Uterus (tissue), 4 donors: ENCODE results near the gene RAC3. TPM values are rescaled to one million over a fixed set of nuclear protein-coding genes. Genes with fewer than 3 reads are reported as not detected.
A peak's percentile ranks its signal among the peaks of the same experiment; 100 is the strongest.
"Not testable (repeated sequence)": the region's sequence is repeated elsewhere in the genome, so short reads cannot be mapped to it uniquely, and the experiment has no call there.

ENCODE experiments used
- DNase-seq, 2 donors: peaks; one replicate each; pipeline ENCODE4 v3.0.0-alpha.2; 2019 to 2020
- H3K27ac ChIP-seq, 2 donors: fragments of 200-600 bp; sonication (generic); 1 replicate in 1 of 2; 2 replicates in 1 of 2; pipeline ENCODE4 v1.5.1; 2016 to 2018
- H3K27me3 ChIP-seq, 2 donors: fragments of 200-600 bp; sonication (generic); one replicate each; pipeline ENCODE4 v1.5.1; 2018 to 2019; ENCODE audit warnings: control low read depth in 1 of 2
- H3K36me3 ChIP-seq, 2 donors: fragments of 200-600 bp; sonication (generic); one replicate each; pipeline ENCODE4 v1.5.1; 2019; ENCODE audit warnings: control low read depth in 1 of 2
- H3K4me1 ChIP-seq, 2 donors: fragments of 200-600 bp; sonication (generic); one replicate each; pipeline ENCODE4 v1.5.1; 2018 to 2019; ENCODE audit warnings: control low read depth in 1 of 2
- H3K4me3 ChIP-seq, 2 donors: fragments of 200-600 bp; sonication (generic); 1 replicate in 1 of 2; 2 replicates in 1 of 2; pipeline ENCODE4 v1.5.1; 2018 to 2019; ENCODE audit warnings: mild to moderate bottlenecking in 1 of 2
- H3K9me3 ChIP-seq, 2 donors: fragments of 200-600 bp; sonication (generic); one replicate each; pipeline ENCODE4 v1.5.1; 2019; ENCODE audit warnings: control low read depth in 1 of 2
- POLR2A ChIP-seq, 2 donors: fragments of 450-650 bp; IDR thresholded peaks; one replicate each; pipeline ENCODE4 v1.6.1; 2016; ENCODE audit warnings: antibody characterized with exemption in 2 of 2, mild to moderate bottlenecking in 1 of 2, moderate library complexity in 1 of 2
- intact Hi-C: fragments of 100-400 bp; cut with DNase I; formaldehyde crosslinking; loops from one replicate; pipeline ENCODE4 v1.15.1; 2023; ENCODE audit warnings: low total_unique reads
- total RNA-seq, 4 donors: library from RNA; depleted of rRNA in 3 of 4; stranded (reverse); fragments of >200 nt in 3 of 4; gene quantifications; one replicate each; pipeline versions ENCODE4 v1.1.0 to v1.2.4, GENCODE V29; 2014 to 2023
- TF ChIP-seq, protein P1 (sequence below), 4 experiments: fragments of 200-600 bp in 2 of 4; fragments of 450-650 bp in 2 of 4; sonication (generic) in 2 of 4; IDR thresholded peaks; one replicate each; pipeline ENCODE4 v1.5.1; 2016 to 2019; ENCODE audit warnings: antibody characterized with exemption in 4 of 4, mild to moderate bottlenecking in 2 of 4, moderate library complexity in 1 of 4
- donor health status: DM: yes; HTN: yes; CAD: no.

RAC3 gene
- total RNA-seq, 4 donors from 2014 or later, result 0.91 to 8.4 TPM; not detected in 2

DNA sequence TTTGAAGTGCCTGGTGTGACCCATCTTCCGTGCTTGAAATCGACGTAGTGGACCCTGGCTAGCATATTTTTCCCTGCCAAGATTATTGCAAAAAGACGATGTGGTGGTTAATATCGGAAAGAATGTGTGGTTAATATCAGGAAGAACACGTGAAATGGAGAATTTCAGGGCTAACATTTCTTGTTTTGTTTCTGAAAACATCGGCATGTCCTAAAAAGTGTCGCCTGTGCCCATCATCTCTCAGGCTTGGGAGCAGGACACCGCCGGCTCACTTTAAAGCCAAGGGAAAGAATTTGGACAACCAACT, 6.4 kb downstream of the RAC3 start:
- Histone ChIP-seq H3K27ac (peak overlapping the region in 1 of 2 donors; percentile 96), H3K36me3 (no peaks in the 10 kb centered on the region), H3K4me1 (peaks cover 0 to 10% of the 10 kb centered on the region in 2 donors), H3K4me3 (peak overlapping the region; percentile 49 to 66), H3K9me3 (no peaks in the 10 kb centered on the region), H3K27me3 (no peaks in the 10 kb centered on the region)
- intact Hi-C loops, result no loop called here
- DNase-seq, result no peak
- TF ChIP-seq, protein P1, sequence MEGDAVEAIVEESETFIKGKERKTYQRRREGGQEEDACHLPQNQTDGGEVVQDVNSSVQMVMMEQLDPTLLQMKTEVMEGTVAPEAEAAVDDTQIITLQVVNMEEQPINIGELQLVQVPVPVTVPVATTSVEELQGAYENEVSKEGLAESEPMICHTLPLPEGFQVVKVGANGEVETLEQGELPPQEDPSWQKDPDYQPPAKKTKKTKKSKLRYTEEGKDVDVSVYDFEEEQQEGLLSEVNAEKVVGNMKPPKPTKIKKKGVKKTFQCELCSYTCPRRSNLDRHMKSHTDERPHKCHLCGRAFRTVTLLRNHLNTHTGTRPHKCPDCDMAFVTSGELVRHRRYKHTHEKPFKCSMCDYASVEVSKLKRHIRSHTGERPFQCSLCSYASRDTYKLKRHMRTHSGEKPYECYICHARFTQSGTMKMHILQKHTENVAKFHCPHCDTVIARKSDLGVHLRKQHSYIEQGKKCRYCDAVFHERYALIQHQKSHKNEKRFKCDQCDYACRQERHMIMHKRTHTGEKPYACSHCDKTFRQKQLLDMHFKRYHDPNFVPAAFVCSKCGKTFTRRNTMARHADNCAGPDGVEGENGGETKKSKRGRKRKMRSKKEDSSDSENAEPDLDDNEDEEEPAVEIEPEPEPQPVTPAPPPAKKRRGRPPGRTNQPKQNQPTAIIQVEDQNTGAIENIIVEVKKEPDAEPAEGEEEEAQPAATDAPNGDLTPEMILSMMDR (IDR thresholded peaks at IDR 0.05), result no peak
- no peak for TF ChIP-seq POLR2A (IDR thresholded peaks at IDR 0.05)

DNA sequence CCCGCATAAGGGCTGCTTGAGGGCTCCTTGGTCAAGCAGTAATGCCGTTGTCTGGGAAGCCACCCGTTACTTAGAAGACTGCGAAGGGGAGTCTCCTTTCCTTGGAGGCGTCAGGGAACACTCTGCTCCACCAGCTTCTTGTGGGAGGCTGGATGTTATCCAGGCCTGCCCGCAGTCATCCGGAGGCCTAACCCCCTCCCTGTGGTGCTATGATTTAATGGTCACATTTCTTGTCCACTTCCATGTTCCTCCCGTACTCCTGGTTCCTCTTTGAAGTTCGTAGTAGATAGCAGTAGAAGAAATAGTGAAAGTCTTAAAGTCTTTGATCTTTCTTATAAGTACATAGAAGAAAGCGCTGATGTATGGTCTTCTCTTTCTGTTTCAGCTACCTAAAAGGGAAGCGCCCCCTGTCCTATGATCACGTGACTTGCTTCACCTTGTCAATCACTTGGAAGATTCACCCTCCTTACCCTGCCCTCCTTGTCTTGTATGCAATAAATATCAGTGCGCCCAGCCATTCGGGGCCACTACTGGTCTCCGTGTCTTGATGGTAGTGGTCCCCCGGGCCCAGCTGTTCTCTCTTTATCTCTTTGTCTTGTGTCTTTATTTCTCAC, 7.4 kb downstream of the RAC3 start:
- intact Hi-C loops, H3K9me3 ChIP-seq, DNase-seq, H3K27ac ChIP-seq, H3K36me3 ChIP-seq, H3K27me3 ChIP-seq, H3K4me3 ChIP-seq: not testable (repeated sequence)
- peaks cover 0 to 10% of the 10 kb centered on the region in 2 donors for H3K4me1 ChIP-seq

DNA sequence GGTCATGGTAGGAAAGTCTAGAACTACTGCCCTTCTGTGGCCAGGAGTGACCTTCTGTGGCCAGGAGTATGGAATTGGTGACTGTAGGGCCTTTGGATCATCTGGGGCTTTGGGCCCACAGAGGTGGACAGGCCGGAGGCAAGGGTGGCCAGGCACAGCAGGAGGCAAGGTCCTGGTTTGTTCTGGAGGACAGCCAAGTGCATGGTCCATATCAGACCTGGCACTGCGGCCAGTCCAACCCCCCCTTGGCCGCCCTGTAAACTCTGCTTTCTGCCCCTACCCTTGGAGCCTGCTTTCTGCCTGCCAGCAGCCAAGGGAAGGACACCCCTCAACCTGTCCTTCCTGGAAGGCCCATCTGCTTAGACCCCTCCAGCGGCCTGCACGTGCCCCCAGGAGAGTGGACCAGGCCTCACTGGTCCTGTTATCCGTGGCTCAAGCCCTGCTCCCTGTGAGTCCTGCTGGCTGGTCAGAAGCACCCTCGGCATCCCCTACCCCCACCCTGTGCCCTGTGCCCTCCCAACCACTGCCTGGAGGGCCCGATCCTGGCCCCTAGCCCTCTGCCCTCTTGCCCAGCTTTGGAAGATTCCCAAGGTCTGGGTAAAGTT, 8.3 kb downstream of the RAC3 start:
- H3K27me3 ChIP-seq, result no peaks in the 10 kb centered on the region
- no peaks in the 10 kb centered on the region for H3K36me3 ChIP-seq
- TF ChIP-seq, protein P1 (IDR thresholded peaks at IDR 0.05), result no peak
- no peak for TF ChIP-seq POLR2A (IDR thresholded peaks at IDR 0.05)
- DNase-seq, result no peak
- H3K4me1 ChIP-seq, result peaks cover 0 to 10% of the 10 kb centered on the region in 2 donors
- no peaks in the 10 kb centered on the region for H3K9me3 ChIP-seq
- intact Hi-C loops, result no loop called here
- no peak overlapping the region for H3K27ac ChIP-seq
- H3K4me3 ChIP-seq, result no peak overlapping the region

DNA sequence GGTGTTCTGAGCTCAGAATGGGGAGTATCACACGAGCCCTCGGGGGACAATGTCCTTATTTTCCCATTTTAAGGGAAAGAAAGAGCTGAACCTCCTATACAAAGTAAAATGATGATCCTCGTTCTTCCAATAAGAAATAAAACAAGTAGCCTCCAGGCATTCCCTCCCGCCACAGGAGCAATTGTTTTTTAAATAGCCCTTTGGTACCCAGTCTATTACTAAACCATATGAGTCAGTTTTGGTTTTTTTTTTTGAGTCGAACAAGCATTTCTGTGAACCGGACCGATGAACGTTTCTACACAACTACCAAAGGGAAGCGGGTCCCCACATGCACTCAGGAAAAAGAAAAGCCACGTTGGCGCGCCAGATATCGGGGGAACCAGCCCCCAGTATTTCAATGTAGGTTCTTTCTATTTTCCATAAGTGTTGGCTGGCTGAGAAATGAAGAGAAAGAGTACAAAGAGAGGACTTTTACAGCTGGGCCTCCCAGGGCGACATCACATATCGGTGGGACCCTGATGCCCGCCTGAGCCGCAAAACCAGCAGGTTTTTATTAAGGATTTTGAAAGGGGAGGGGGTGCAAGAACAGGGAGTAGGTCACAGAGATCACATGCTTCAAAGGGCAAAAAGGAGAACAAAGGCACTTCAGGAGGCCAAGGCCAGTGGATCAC, 9.8 kb downstream of the RAC3 start:
- Histone ChIP-seq H3K27me3 (no peaks in the 10 kb centered on the region), H3K4me3 (no peak overlapping the region), H3K9me3 (no peaks in the 10 kb centered on the region), H3K4me1 (peaks cover 0 to 5% of the 10 kb centered on the region in 2 donors), H3K36me3 (no peaks in the 10 kb centered on the region), H3K27ac (no peak overlapping the region)
- no peak for TF ChIP-seq POLR2A (IDR thresholded peaks at IDR 0.05)
- TF ChIP-seq, protein P1 (IDR thresholded peaks at IDR 0.05), result no peak
- DNase-seq, result no peak
- intact Hi-C loops, result no loop called here

DNA sequence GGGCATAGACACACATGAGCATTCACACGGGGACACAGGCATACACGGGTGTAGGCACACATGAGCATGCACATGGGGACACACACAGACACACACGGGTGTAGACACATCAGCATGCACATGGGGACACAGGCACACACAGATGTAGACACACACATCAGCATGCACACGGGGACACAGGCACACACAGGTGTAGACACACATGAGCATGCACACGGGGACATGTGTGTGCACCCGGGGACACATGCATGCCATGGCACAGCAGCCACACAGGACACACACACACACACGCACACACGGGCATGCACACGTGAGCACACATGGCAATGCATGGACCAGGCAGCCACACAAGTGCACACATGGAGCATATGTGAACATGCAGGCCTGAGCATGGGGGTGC, 11.2 kb downstream of the RAC3 start:
- intact Hi-C loops, result no loop called here

More for the DNA sequence above, 11.2 kb downstream of the RAC3 start:
- no peak for DNase-seq
- Histone ChIP-seq H3K4me1 (no peaks in the 10 kb centered on the region), H3K9me3 (no peaks in the 10 kb centered on the region), H3K27ac (no peak overlapping the region), H3K36me3 (no peaks in the 10 kb centered on the region), H3K4me3 (no peak overlapping the region), H3K27me3 (no peaks in the 10 kb centered on the region)
- TF ChIP-seq, protein P1 (IDR thresholded peaks at IDR 0.05), result no peak
- TF ChIP-seq POLR2A (IDR thresholded peaks at IDR 0.05), result no peak
